ENCODE results near the gene CIC. TPM values are rescaled to one million over a fixed set of nuclear protein-coding genes. Genes with fewer than 3 reads are reported as not detected.

CIC gene
- total and polyA plus RNA-seq, 2 of the 13 experiments (the other 11 are each of a cell fraction or from before 2014, with no cell fraction given): 5.9 to 8.0 TPM

DNA sequence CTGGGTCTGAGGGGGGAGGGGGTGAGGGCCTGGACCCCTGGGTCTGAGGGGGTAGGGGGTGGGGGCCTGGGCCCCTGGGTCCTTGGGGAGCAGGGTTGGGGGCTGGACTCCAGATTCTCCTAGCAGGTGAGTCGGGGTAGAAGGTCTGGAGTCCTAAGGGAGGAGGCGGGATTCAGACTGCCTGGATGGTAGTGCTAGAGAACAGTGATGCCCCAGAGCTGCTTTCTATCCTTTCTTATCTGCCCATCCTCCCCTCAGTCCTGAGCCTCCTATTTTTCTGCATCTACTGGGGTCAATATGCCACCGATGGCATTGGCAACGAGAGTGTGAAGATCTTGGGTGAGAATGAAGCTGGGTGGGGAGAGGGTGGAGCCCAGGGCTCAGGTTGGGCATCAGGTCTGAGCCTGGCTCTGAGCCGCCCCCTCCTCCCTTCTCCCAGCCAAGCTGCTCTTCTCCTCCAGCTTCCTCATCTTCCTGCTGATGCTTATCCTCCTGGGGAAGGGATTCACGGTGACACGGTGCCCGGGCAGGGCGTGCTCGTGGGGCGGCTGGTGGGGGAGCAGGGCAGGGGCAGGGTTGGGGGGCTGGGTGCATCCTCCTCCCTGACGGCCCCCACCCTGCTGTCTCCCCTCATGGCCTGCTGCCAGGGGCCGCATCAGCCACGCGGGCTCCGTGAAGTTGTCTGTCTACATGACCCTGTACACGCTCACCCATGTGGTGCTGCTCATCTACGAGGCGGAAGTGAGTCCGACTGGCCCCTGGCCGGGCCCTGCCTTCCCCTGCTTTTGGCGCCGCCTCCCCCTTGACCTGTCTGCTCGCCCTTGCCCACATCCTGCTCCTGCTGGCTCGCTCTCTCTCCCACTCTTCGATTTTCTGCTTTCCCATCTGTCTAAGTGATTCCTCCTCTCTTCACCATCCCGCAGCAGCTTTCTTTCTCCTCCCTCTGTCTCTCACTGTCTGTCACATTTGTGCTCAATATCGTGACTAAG, 47.5 kb downstream of the CIC start (continued):
- TF ChIP-seq, protein P1, sequence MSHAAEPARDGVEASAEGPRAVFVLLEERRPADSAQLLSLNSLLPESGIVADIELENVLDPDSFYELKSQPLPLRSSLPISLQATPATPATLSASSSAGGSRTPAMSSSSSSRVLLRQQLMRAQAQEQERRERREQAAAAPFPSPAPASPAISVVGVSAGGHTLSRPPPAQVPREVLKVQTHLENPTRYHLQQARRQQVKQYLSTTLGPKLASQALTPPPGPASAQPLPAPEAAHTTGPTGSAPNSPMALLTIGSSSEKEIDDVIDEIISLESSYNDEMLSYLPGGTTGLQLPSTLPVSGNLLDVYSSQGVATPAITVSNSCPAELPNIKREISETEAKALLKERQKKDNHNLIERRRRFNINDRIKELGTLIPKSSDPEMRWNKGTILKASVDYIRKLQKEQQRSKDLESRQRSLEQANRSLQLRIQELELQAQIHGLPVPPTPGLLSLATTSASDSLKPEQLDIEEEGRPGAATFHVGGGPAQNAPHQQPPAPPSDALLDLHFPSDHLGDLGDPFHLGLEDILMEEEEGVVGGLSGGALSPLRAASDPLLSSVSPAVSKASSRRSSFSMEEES (CRISPR knock-in tag; IDR thresholded peaks at IDR 0.05): peak; percentile 56; the same call in 1 of the 2 replicates
- TF ChIP-seq ZFX (CRISPR knock-in tag; IDR thresholded peaks at IDR 0.05; ENCODE audit: low read depth) (peak; percentile 60; the same call in 1 of the 2 replicates), GLI4 (CRISPR knock-in tag; IDR thresholded peaks at IDR 0.05; ENCODE audit: borderline replicate concordance) (no peak), GFI1 (CRISPR knock-in tag; IDR thresholded peaks at IDR 0.05; ENCODE audit: borderline replicate concordance) (no peak), SALL2 (CRISPR knock-in tag; IDR thresholded peaks at IDR 0.05) (no peak), BORCS8-MEF2B (CRISPR knock-in tag; IDR thresholded peaks at IDR 0.05) (no peak), ATM (IDR thresholded peaks at IDR 0.05; ENCODE audit: borderline replicate concordance) (no peak), CENPX (CRISPR knock-in tag; IDR thresholded peaks at IDR 0.05) (no peak), BRD4 (CRISPR knock-in tag; IDR thresholded peaks at IDR 0.05) (no peak), ZNF670 (CRISPR knock-in tag; IDR thresholded peaks at IDR 0.05; ENCODE audit: borderline replicate concordance) (no peak), ZFAT (CRISPR knock-in tag; conservative IDR thresholded peaks at IDR 0.05) (no peak), JUNB (CRISPR knock-in tag; IDR thresholded peaks at IDR 0.05; ENCODE audit: borderline replicate concordance) (no peak), ZNF207 (IDR thresholded peaks at IDR 0.05; ENCODE audit: borderline replicate concordance) (no peak), ZNF563 (CRISPR knock-in tag; IDR thresholded peaks at IDR 0.05) (no peak), HNF4A (CRISPR knock-in tag; IDR thresholded peaks at IDR 0.05) (no peak), MATR3 (CRISPR knock-in tag; IDR thresholded peaks at IDR 0.05) (no peak)
- TF ChIP-seq, protein P2, sequence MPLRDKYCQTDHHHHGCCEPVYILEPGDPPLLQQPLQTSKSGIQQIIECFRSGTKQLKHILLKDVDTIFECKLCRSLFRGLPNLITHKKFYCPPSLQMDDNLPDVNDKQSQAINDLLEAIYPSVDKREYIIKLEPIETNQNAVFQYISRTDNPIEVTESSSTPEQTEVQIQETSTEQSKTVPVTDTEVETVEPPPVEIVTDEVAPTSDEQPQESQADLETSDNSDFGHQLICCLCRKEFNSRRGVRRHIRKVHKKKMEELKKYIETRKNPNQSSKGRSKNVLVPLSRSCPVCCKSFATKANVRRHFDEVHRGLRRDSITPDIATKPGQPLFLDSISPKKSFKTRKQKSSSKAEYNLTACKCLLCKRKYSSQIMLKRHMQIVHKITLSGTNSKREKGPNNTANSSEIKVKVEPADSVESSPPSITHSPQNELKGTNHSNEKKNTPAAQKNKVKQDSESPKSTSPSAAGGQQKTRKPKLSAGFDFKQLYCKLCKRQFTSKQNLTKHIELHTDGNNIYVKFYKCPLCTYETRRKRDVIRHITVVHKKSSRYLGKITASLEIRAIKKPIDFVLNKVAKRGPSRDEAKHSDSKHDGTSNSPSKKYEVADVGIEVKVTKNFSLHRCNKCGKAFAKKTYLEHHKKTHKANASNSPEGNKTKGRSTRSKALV (CRISPR knock-in tag; IDR thresholded peaks at IDR 0.05): no peak
- TF ChIP-seq, protein P3, sequence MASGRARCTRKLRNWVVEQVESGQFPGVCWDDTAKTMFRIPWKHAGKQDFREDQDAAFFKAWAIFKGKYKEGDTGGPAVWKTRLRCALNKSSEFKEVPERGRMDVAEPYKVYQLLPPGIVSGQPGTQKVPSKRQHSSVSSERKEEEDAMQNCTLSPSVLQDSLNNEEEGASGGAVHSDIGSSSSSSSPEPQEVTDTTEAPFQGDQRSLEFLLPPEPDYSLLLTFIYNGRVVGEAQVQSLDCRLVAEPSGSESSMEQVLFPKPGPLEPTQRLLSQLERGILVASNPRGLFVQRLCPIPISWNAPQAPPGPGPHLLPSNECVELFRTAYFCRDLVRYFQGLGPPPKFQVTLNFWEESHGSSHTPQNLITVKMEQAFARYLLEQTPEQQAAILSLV (CRISPR knock-in tag; IDR thresholded peaks at IDR 0.05; ENCODE audit: borderline replicate concordance): no peak
- TF ChIP-seq, protein P4, sequence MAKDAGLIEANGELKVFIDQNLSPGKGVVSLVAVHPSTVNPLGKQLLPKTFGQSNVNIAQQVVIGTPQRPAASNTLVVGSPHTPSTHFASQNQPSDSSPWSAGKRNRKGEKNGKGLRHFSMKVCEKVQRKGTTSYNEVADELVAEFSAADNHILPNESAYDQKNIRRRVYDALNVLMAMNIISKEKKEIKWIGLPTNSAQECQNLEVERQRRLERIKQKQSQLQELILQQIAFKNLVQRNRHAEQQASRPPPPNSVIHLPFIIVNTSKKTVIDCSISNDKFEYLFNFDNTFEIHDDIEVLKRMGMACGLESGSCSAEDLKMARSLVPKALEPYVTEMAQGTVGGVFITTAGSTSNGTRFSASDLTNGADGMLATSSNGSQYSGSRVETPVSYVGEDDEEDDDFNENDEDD (CRISPR knock-in tag; IDR thresholded peaks at IDR 0.05; ENCODE audit: borderline replicate concordance): peak; percentile 44; the same call in 1 of the 2 replicates
